ENCODE results near the gene WNT16. TPM values are rescaled to one million over a fixed set of nuclear protein-coding genes. Genes with fewer than 3 reads are reported as not detected.
A peak's percentile ranks its signal among the peaks of the same experiment; 100 is the strongest.

The WNT16 gene
- total and polyA plus RNA-seq, 2 experiments from 2014 or later, result not detected

DNA sequence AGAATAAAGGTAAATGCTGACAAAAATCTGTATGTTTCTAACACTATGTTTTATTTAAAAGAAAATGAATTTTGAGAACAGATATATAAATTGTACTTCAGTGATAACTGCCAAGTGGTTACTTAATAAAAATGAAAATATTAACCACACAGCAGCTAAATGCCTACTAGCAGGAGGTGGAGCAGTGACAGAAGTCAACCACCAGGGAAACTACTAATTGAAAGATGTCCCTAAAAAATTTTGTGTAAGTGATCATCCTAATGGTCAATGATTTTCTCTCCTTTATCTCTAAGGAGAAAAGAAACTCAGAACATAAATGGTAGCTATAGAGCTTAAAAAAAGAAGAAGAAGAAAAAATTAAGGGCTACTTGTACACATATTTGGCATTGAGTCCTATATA lies 22.9 kb downstream of the WNT16 start:
- Histone ChIP-seq H3K9me3 (ENCODE audit: low read depth) (no peaks in the 10 kb centered on the region), H3K4me3 (no peak overlapping the region), H3K36me3 (no peaks in the 10 kb centered on the region), H3K27me3 (no peaks in the 10 kb centered on the region), H3K27ac (no peak overlapping the region), H3K4me1 (ENCODE audit: low read depth) (peaks cover 6% of the 10 kb centered on the region)
- no peak for DNase-seq (ENCODE audit: low read depth in 1 of 2, low spot score in 1 of 2)
- TF ChIP-seq, protein P1, sequence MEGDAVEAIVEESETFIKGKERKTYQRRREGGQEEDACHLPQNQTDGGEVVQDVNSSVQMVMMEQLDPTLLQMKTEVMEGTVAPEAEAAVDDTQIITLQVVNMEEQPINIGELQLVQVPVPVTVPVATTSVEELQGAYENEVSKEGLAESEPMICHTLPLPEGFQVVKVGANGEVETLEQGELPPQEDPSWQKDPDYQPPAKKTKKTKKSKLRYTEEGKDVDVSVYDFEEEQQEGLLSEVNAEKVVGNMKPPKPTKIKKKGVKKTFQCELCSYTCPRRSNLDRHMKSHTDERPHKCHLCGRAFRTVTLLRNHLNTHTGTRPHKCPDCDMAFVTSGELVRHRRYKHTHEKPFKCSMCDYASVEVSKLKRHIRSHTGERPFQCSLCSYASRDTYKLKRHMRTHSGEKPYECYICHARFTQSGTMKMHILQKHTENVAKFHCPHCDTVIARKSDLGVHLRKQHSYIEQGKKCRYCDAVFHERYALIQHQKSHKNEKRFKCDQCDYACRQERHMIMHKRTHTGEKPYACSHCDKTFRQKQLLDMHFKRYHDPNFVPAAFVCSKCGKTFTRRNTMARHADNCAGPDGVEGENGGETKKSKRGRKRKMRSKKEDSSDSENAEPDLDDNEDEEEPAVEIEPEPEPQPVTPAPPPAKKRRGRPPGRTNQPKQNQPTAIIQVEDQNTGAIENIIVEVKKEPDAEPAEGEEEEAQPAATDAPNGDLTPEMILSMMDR (IDR thresholded peaks at IDR 0.05; ENCODE audit: low read depth, low read length), result peak; percentile 5

DNA sequence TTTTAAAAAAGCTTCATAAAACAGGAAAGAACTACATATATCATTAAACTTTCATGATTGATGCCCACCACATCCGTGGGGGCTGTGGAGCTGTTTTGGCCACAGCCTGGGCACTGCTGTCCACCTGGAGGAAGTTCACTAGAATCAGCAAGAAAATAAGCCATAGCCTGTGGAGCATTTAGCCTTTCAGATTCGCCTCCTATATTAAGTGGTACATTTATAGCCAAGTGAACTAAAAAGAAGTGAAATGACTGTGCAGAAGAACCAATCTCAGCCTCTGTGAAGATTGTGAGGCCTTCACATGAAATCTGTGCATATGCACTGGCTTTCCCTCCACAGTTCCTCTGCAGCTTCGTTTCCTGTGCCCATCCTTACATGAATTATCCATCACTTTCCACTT lies 23.5 kb downstream of the WNT16 start:
- no peaks in the 10 kb centered on the region for H3K9me3 ChIP-seq (ENCODE audit: low read depth)
- no peaks in the 10 kb centered on the region for H3K36me3 ChIP-seq
- DNase-seq (ENCODE audit: low read depth in 1 of 2, low spot score in 1 of 2), result no peak
- TF ChIP-seq, protein P1 (IDR thresholded peaks at IDR 0.05; ENCODE audit: low read depth, low read length), result no peak
- H3K27me3 ChIP-seq, result no peaks in the 10 kb centered on the region
- no peak overlapping the region for H3K27ac ChIP-seq
- H3K4me1 ChIP-seq (ENCODE audit: low read depth), result peaks cover 6% of the 10 kb centered on the region
- no peak overlapping the region for H3K4me3 ChIP-seq

DNA sequence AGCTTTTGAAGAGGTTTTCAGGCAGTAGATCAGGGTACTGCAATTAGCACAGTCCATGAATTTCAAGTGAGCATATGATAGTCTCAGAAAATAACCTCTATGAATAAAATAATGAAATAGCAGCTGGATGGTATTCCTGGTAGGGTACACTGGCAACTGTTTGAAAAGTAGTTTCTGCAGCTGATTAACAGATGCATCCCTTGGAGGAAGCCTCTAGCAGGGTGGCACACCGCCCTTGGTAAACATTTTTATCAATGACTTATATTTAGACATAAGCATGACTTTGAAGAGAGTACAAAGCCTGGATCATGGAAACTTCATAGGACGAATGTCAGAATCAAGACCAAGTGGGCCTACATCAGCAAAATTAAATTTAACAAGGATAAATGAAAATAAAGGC lies 26.8 kb downstream of the WNT16 start:
- H3K36me3 ChIP-seq, result peaks cover 19% of the 10 kb centered on the region
- TF ChIP-seq, protein P1 (IDR thresholded peaks at IDR 0.05; ENCODE audit: low read depth, low read length), result no peak
- no peak for DNase-seq (ENCODE audit: low read depth in 1 of 2, low spot score in 1 of 2)
- H3K9me3 ChIP-seq (ENCODE audit: low read depth), result no peaks in the 10 kb centered on the region
- no peak overlapping the region for H3K4me3 ChIP-seq
- peaks cover 6% of the 10 kb centered on the region for H3K4me1 ChIP-seq (ENCODE audit: low read depth)
- H3K27ac ChIP-seq, result no peak overlapping the region
- no peaks in the 10 kb centered on the region for H3K27me3 ChIP-seq

DNA sequence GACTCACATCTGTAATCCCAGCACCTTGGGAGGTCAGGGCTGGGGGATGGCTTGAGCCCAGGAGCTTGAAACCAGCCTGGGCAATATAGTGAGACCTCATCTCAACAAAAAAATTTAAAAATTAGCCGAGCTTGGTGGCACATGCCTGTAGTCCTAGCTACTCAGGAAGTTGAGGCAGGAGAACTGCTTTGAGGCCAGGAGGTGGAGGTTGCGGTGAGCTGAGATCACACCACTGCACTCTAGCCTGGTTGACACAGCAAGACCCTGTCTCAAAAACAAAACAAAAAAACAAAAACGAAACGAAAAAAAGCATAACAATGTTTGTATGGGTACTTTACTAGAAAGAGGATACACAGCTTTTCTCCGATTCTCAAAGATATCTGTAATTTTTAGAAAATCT lies 31.8 kb downstream of the WNT16 start:
- Histone ChIP-seq H3K9me3 (ENCODE audit: low read depth) (no peaks in the 10 kb centered on the region), H3K27me3 (no peaks in the 10 kb centered on the region), H3K36me3 (peaks cover 35% of the 10 kb centered on the region), H3K27ac (no peak overlapping the region), H3K4me3 (no peak overlapping the region), H3K4me1 (ENCODE audit: low read depth) (peaks cover 4% of the 10 kb centered on the region)
- no peak for DNase-seq (ENCODE audit: low read depth in 1 of 2, low spot score in 1 of 2)
- TF ChIP-seq, protein P1 (IDR thresholded peaks at IDR 0.05; ENCODE audit: low read depth, low read length), result no peak

DNA sequence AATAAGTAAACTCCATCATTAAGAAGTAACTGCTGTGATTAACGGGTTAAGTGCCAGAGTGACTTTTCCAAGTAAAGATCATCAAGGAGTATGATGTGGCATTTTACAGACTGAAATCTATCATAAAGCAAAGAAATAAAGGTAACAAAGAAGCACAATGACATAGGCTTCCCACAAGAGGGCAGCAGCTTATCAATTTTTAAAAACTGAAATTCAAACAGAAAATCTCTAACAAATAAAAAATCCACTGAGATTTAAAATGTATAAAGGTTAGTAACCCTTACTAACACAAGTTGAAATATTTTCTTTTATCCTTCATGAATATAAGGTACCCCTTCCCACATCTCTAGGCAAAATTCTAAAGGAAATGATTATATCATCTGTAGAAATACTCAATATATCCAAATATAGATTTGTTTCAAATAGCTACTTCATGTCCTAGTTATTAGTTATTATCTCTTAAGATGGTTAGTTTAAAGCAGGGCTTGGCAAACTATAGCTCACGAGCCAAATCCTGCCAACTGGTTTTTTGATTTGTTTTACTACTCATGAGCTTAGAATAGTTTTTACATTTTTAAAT lies 38.1 kb downstream of the WNT16 start:
- DNase-seq (ENCODE audit: low read depth in 1 of 2, low spot score in 1 of 2), result peak; percentile 29 to 67
- TF ChIP-seq, protein P1 (IDR thresholded peaks at IDR 0.05; ENCODE audit: low read depth, low read length), result peak; percentile 67
- Histone ChIP-seq H3K27ac (no peak overlapping the region), H3K4me1 (ENCODE audit: low read depth) (no peaks in the 10 kb centered on the region), H3K9me3 (ENCODE audit: low read depth) (no peaks in the 10 kb centered on the region), H3K4me3 (no peak overlapping the region), H3K36me3 (peaks cover 14% of the 10 kb centered on the region), H3K27me3 (no peaks in the 10 kb centered on the region)

Data from cardiac muscle cell (in vitro differentiated cells and primary cell).